Calu3 (cell line): Measurements from ENCODE around the gene BIRC6. TPM values are rescaled to one million over a fixed set of nuclear protein-coding genes. Genes with fewer than 3 reads are reported as not detected.

Experiments
- BruUV-seq: library from RNA; stranded (reverse); fragments of 400-500 nt; replicated peaks from 2 replicates; lab custom pipeline; 2021; lab: Mats Ljungman, UMichigan
- CTCF ChIA-PET: fragments of 300-600 bp; sonication (Branson Sonifier 250); formaldehyde crosslinking; loops from one replicate; lab custom pipeline; 2022; ENCODE audit warnings: antibody characterized with exemption; lab: Charles Lee
- DNase-seq: peaks from one replicate; pipeline ENCODE4 v3.0.0; 2022
- H3K27ac Mint-ChIP-seq: one replicate; pipeline ENCODE4 v1.8.0; 2022; ENCODE audit warnings: mixed read lengths; ENCODE audit not compliant: unreplicated experiment
- H3K27me3 Mint-ChIP-seq: one replicate; pipeline ENCODE4 v1.8.0; 2022; ENCODE audit warnings: mixed read lengths; ENCODE audit not compliant: unreplicated experiment
- H3K36me3 Mint-ChIP-seq: one replicate; pipeline ENCODE4 v1.8.0; 2022; ENCODE audit warnings: mild to moderate bottlenecking, moderate library complexity, mixed read lengths; ENCODE audit not compliant: insufficient read depth, unreplicated experiment
- H3K4me1 Mint-ChIP-seq: one replicate; pipeline ENCODE4 v1.8.0; 2022; ENCODE audit warnings: mild to moderate bottlenecking, low read depth, mixed read lengths; ENCODE audit not compliant: unreplicated experiment
- H3K4me3 Mint-ChIP-seq: one replicate; pipeline ENCODE4 v1.8.0; 2022; ENCODE audit warnings: mild to moderate bottlenecking, low read depth, moderate library complexity, mixed read lengths; ENCODE audit not compliant: unreplicated experiment
- H3K9me3 Mint-ChIP-seq: one replicate; pipeline ENCODE4 v1.8.0; 2022; ENCODE audit warnings: low read depth, mixed read lengths; ENCODE audit not compliant: unreplicated experiment
- intact Hi-C: fragments of 100-400 bp; cut with micrococcal nuclease; formaldehyde crosslinking; loops from one replicate; pipeline ENCODE4 v1.10.0; 2022; ENCODE audit not compliant: unreplicated experiment
- total RNA-seq: library from RNA; stranded (reverse); gene quantifications from 2 replicates; pipeline ENCODE4 v1.2.3, GENCODE V29; 2022
- TF ChIP-seq, protein P1 (sequence below): fragments of 200-600 bp; IDR thresholded peaks from one replicate; pipeline ENCODE4 v1.8.0; 2022; ENCODE audit warnings: antibody characterized with exemption; ENCODE audit not compliant: unreplicated experiment

BIRC6 gene
- total RNA-seq, 1 experiment from 2014 or later, result 91.0 TPM

DNA sequence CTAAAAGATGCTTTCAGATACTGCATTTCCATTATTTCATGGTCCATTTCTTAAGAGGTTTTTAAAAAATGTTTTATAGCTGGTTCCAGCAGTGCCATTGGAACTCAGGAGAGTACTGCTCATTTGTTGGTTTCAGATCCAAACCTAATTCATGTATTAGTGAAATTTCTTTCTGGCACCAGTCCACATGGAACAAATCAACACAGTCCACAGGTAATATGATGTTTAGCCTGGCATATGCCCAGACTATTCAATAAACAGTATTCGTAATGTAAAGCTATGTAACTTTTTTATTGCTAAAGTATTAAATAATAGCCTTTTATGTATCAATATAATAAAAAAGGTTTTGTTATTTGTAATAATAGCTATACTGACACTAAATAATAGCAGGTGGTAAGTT is 134.5 kb downstream of the BIRC6 start:
- TF ChIP-seq, protein P1, sequence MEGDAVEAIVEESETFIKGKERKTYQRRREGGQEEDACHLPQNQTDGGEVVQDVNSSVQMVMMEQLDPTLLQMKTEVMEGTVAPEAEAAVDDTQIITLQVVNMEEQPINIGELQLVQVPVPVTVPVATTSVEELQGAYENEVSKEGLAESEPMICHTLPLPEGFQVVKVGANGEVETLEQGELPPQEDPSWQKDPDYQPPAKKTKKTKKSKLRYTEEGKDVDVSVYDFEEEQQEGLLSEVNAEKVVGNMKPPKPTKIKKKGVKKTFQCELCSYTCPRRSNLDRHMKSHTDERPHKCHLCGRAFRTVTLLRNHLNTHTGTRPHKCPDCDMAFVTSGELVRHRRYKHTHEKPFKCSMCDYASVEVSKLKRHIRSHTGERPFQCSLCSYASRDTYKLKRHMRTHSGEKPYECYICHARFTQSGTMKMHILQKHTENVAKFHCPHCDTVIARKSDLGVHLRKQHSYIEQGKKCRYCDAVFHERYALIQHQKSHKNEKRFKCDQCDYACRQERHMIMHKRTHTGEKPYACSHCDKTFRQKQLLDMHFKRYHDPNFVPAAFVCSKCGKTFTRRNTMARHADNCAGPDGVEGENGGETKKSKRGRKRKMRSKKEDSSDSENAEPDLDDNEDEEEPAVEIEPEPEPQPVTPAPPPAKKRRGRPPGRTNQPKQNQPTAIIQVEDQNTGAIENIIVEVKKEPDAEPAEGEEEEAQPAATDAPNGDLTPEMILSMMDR, result no peak
- no TSS peak for BruUV-seq
- Mint-ChIP-seq H3K27me3 (no peaks in the 10 kb centered on the region), H3K9me3 (no peaks in the 10 kb centered on the region), H3K4me3 (no peak overlapping the region), H3K27ac (no peak overlapping the region), H3K4me1 (no peaks in the 10 kb centered on the region), H3K36me3 (peaks cover 9% of the 10 kb centered on the region)
- intact Hi-C loops, result no loop called here
- CTCF ChIA-PET, result no interaction called here
- no peak for DNase-seq

DNA sequence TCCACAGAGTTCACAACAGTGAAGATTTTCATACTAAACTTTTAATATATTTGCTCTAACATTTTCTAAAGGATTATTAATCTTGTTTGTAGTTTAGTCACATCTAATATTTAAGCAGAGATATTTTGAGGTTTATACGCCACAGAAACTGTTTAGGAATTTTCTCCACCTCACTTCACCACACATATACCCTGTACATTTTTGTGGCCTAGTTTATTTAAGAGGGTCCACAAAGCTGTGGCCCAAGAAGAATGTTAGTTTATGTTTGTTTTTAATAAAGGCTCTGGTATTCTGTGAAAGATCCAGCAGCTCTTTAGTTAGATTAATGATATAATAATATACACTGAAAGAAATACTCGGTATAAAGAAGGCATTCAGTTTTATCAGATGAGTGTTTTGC is 138.3 kb downstream of the BIRC6 start:
- no peaks in the 10 kb centered on the region for H3K27me3 Mint-ChIP-seq
- no peak overlapping the region for H3K4me3 Mint-ChIP-seq
- H3K9me3 Mint-ChIP-seq, result no peaks in the 10 kb centered on the region
- no TSS peak for BruUV-seq
- no peaks in the 10 kb centered on the region for H3K4me1 Mint-ChIP-seq
- no peak overlapping the region for H3K27ac Mint-ChIP-seq
- H3K36me3 Mint-ChIP-seq, result peaks cover 13% of the 10 kb centered on the region
- no peak for DNase-seq
- CTCF ChIA-PET, result no interaction called here
- TF ChIP-seq, protein P1, result no peak
- intact Hi-C loops, result no loop called here

DNA sequence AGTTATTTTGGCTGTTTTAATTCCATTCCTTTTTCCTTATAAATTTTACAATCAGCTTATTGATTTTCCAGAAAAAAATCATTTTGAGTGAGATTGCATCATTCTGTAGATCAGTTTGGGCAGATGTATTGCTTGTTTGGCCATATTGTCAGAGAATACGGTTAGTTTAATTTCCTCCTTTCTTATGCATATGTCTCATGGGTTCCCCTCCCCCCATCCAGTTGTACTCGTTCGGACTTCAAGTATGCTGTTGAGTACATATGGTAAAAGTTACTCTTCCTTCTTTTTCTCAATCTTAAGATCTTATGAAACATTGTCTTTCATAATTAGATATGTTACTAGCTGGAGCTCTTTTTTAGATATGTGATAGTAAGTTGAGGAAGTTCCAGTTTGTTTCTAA is 139.8 kb downstream of the BIRC6 start:
- peaks cover 13% of the 10 kb centered on the region for H3K36me3 Mint-ChIP-seq
- no peak overlapping the region for H3K4me3 Mint-ChIP-seq
- H3K9me3 Mint-ChIP-seq, result no peaks in the 10 kb centered on the region
- CTCF ChIA-PET, result no interaction called here
- no peak for DNase-seq
- no peaks in the 10 kb centered on the region for H3K4me1 Mint-ChIP-seq
- BruUV-seq, result no TSS peak
- TF ChIP-seq, protein P1, result no peak
- H3K27ac Mint-ChIP-seq, result no peak overlapping the region
- intact Hi-C loops, result no loop called here
- H3K27me3 Mint-ChIP-seq, result no peaks in the 10 kb centered on the region

DNA sequence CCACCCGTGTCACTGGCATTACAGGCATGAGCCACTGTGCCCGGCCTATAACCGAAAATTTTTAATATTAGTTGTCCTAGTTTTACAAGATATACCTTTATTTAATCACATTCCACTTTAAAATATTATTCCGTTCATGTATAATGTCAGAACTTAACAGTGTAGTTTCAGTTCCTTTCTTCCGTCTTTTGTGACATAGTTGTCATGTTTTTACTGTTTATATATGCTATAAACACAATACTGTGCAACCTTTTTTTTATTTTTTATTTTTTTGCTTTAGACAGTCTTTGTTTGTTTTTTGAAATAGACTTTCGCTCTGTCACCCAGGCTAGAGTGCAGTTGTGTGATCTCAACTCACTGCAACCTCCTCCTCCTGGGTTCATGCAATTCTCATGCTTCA is 141.5 kb downstream of the BIRC6 start:
- peaks cover 13% of the 10 kb centered on the region for H3K36me3 Mint-ChIP-seq
- H3K27ac Mint-ChIP-seq, result no peak overlapping the region
- no peak overlapping the region for H3K4me3 Mint-ChIP-seq
- no peaks in the 10 kb centered on the region for H3K9me3 Mint-ChIP-seq
- no peak for DNase-seq
- CTCF ChIA-PET, result no interaction called here
- BruUV-seq, result no TSS peak
- no peaks in the 10 kb centered on the region for H3K27me3 Mint-ChIP-seq
- intact Hi-C loops, result no loop called here
- H3K4me1 Mint-ChIP-seq, result no peaks in the 10 kb centered on the region
- TF ChIP-seq, protein P1, result no peak
